Measurements from ENCODE around the gene COX4I2. TPM values are rescaled to one million over a fixed set of nuclear protein-coding genes. Genes with fewer than 3 reads are reported as not detected.
"Not testable (repeated sequence)": the region's sequence is repeated elsewhere in the genome, so short reads cannot be mapped to it uniquely, and the experiment has no call there.

The COX4I2 gene
- polyA plus RNA-seq, 1 donor from 2014 or later = not detected

DNA sequence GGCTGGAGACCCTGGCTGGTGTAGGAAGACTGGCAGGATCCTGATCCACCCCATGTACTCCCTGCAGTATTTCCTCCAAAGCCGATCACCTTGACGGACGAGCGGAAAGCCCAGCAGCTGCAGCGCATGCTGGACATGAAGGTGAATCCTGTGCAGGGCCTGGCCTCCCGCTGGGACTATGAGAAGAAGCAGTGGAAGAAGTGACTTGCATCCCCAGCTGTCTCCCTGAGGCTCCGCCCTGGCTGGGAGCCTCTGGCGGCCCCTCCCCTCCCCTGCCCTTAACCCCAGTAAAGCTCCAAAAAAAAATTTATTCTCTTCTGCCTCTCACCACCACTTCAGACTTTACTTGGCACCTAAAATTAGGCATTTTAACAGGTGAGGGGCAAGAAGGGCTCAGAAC lies 7.0 kb downstream of the COX4I2 start:
- H3K4me2 ChIP-seq (ENCODE audit: low read length) = no peak overlapping the region
- no peaks in the 10 kb centered on the region for H3K79me2 ChIP-seq (replicated peaks; ENCODE audit: insufficient read depth, low read length)
- no peaks in the 10 kb centered on the region for H3K9me3 ChIP-seq (ENCODE audit: low read length)
- H3K27ac ChIP-seq (ENCODE audit: low read length) = no peak overlapping the region
- H3K9me2 ChIP-seq (ENCODE audit: insufficient read depth, low read length) = no peaks in the 10 kb centered on the region
- no peak overlapping the region for H3K9ac ChIP-seq (ENCODE audit: low read length)
- H3K27me3 ChIP-seq (ENCODE audit: insufficient read depth, low read depth, low read length) = no peaks in the 10 kb centered on the region
- H2AFZ ChIP-seq (ENCODE audit: low read depth, low read length) = no peak overlapping the region
- TF ChIP-seq, protein P1, sequence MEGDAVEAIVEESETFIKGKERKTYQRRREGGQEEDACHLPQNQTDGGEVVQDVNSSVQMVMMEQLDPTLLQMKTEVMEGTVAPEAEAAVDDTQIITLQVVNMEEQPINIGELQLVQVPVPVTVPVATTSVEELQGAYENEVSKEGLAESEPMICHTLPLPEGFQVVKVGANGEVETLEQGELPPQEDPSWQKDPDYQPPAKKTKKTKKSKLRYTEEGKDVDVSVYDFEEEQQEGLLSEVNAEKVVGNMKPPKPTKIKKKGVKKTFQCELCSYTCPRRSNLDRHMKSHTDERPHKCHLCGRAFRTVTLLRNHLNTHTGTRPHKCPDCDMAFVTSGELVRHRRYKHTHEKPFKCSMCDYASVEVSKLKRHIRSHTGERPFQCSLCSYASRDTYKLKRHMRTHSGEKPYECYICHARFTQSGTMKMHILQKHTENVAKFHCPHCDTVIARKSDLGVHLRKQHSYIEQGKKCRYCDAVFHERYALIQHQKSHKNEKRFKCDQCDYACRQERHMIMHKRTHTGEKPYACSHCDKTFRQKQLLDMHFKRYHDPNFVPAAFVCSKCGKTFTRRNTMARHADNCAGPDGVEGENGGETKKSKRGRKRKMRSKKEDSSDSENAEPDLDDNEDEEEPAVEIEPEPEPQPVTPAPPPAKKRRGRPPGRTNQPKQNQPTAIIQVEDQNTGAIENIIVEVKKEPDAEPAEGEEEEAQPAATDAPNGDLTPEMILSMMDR (IDR thresholded peaks at IDR 0.05; ENCODE audit: poor library complexity, severe bottlenecking) = no peak
- no peak for TF ChIP-seq EP300 (conservative IDR thresholded peaks at IDR 0.05; ENCODE audit: poor library complexity, severe bottlenecking)
- no peak for TF ChIP-seq EZH2 (IDR thresholded peaks at IDR 0.05; ENCODE audit: borderline replicate concordance, insufficient read depth, low read length, poor library complexity, severe bottlenecking)
- TF ChIP-seq, protein P2, sequence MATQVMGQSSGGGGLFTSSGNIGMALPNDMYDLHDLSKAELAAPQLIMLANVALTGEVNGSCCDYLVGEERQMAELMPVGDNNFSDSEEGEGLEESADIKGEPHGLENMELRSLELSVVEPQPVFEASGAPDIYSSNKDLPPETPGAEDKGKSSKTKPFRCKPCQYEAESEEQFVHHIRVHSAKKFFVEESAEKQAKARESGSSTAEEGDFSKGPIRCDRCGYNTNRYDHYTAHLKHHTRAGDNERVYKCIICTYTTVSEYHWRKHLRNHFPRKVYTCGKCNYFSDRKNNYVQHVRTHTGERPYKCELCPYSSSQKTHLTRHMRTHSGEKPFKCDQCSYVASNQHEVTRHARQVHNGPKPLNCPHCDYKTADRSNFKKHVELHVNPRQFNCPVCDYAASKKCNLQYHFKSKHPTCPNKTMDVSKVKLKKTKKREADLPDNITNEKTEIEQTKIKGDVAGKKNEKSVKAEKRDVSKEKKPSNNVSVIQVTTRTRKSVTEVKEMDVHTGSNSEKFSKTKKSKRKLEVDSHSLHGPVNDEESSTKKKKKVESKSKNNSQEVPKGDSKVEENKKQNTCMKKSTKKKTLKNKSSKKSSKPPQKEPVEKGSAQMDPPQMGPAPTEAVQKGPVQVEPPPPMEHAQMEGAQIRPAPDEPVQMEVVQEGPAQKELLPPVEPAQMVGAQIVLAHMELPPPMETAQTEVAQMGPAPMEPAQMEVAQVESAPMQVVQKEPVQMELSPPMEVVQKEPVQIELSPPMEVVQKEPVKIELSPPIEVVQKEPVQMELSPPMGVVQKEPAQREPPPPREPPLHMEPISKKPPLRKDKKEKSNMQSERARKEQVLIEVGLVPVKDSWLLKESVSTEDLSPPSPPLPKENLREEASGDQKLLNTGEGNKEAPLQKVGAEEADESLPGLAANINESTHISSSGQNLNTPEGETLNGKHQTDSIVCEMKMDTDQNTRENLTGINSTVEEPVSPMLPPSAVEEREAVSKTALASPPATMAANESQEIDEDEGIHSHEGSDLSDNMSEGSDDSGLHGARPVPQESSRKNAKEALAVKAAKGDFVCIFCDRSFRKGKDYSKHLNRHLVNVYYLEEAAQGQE (IDR thresholded peaks at IDR 0.05; ENCODE audit: borderline replicate concordance) = no peak
- no peak for TF ChIP-seq RAD21 (conservative IDR thresholded peaks at IDR 0.05)
- no peak for TF ChIP-seq SMC3 (conservative IDR thresholded peaks at IDR 0.05; ENCODE audit: poor library complexity)
- TF ChIP-seq TAF1 (IDR thresholded peaks at IDR 0.05; ENCODE audit: low read depth) = no peak
- TF ChIP-seq POLR2AphosphoS5 (IDR thresholded peaks at IDR 0.05) = no peak
- no peak for TF ChIP-seq MXI1 (conservative IDR thresholded peaks at IDR 0.05; ENCODE audit: poor library complexity, severe bottlenecking)
- H3K4me3 ChIP-seq (ENCODE audit: low read length) = no peak overlapping the region
- H3F3A ChIP-seq (ENCODE audit: insufficient read depth, low read length, poor library complexity, severe bottlenecking) = no peaks in the 10 kb centered on the region
- H3K36me3 ChIP-seq (ENCODE audit: insufficient read depth, low read length) = no peaks in the 10 kb centered on the region
- no peaks in the 10 kb centered on the region for H4K20me1 ChIP-seq (ENCODE audit: insufficient read depth)

DNA sequence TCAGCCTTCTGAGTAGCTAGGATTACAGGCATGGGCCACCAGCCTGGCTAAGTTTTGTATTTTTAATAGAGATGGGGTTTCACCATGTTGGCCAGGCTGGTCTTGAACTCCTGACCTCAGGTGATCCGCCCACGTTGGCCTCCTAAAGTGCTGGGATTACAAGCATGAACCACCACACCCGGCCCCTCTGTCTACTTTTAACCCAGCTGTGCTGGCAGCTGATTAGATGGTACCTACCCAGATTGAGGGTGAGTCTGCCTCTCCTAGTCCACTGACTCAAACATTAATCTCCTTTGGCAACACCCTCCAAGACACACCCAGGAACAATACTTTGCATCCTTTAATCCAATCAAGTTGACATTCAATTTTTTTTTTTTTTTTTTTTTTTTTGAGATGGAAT lies 10.4 kb downstream of the COX4I2 start:
- H3K9ac ChIP-seq (ENCODE audit: low read length); H4K20me1 ChIP-seq (ENCODE audit: insufficient read depth); H3K9me3 ChIP-seq (ENCODE audit: low read length): not testable (repeated sequence)

DNA sequence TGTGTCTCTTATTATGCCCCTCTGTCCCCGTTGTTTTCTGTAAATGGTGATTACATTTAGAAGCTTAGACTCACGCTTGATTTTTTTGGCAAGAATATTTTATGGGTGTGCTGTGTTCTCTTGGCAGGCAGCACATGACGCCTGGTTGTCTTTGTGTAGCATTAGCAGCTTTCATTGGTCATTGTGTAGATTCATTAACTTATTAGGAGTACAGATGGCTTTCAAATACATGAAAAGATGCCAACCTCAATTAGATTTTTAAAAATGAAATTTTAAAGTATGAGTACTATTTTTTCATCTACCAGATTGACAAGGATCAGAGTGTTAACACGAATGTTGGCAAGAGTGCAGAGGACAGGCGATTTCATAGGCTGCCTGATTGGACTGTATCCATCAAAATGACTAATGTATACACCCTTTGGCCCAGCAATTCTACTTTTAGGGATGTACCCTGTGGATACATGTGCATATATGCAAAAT lies 15.2 kb downstream of the COX4I2 start:
- H3K27ac ChIP-seq (ENCODE audit: low read length) = no peak overlapping the region
- H3K36me3 ChIP-seq (ENCODE audit: insufficient read depth, low read length) = no peaks in the 10 kb centered on the region
- no peaks in the 10 kb centered on the region for H3K9me2 ChIP-seq (ENCODE audit: insufficient read depth, low read length)
- H3K9ac ChIP-seq (ENCODE audit: low read length) = no peak overlapping the region
- H3K79me2 ChIP-seq (replicated peaks; ENCODE audit: insufficient read depth, low read length) = no peaks in the 10 kb centered on the region
- TF ChIP-seq EP300 (conservative IDR thresholded peaks at IDR 0.05; ENCODE audit: poor library complexity, severe bottlenecking) = no peak
- TF ChIP-seq, protein P1 (IDR thresholded peaks at IDR 0.05; ENCODE audit: poor library complexity, severe bottlenecking) = no peak
- no peak for TF ChIP-seq MXI1 (conservative IDR thresholded peaks at IDR 0.05; ENCODE audit: poor library complexity, severe bottlenecking)
- TF ChIP-seq SMC3 (conservative IDR thresholded peaks at IDR 0.05; ENCODE audit: poor library complexity) = no peak
- TF ChIP-seq EZH2 (IDR thresholded peaks at IDR 0.05; ENCODE audit: borderline replicate concordance, insufficient read depth, low read length, poor library complexity, severe bottlenecking) = no peak
- no peak for TF ChIP-seq POLR2AphosphoS5 (IDR thresholded peaks at IDR 0.05)
- TF ChIP-seq RAD21 (conservative IDR thresholded peaks at IDR 0.05) = no peak
- TF ChIP-seq TAF1 (IDR thresholded peaks at IDR 0.05; ENCODE audit: low read depth) = no peak
- TF ChIP-seq, protein P2 (IDR thresholded peaks at IDR 0.05; ENCODE audit: borderline replicate concordance) = no peak
- H4K20me1 ChIP-seq (ENCODE audit: insufficient read depth) = no peaks in the 10 kb centered on the region
- no peak overlapping the region for H2AFZ ChIP-seq (ENCODE audit: low read depth, low read length)
- H3K9me3 ChIP-seq (ENCODE audit: low read length) = no peaks in the 10 kb centered on the region
- no peak overlapping the region for H3K4me3 ChIP-seq (ENCODE audit: low read length)
- H3K27me3 ChIP-seq (ENCODE audit: insufficient read depth, low read depth, low read length) = no peaks in the 10 kb centered on the region
- no peaks in the 10 kb centered on the region for H3F3A ChIP-seq (ENCODE audit: insufficient read depth, low read length, poor library complexity, severe bottlenecking)
- H3K4me2 ChIP-seq (ENCODE audit: low read length) = no peak overlapping the region

More for the DNA sequence above, 10.4 kb downstream of the COX4I2 start:
- not testable (repeated sequence) for H2AFZ ChIP-seq (ENCODE audit: low read depth, low read length); H3K27ac ChIP-seq (ENCODE audit: low read length); H3K9me2 ChIP-seq (ENCODE audit: insufficient read depth, low read length); H3K79me2 ChIP-seq (replicated peaks; ENCODE audit: insufficient read depth, low read length); H3K36me3 ChIP-seq (ENCODE audit: insufficient read depth, low read length); H3K27me3 ChIP-seq (ENCODE audit: insufficient read depth, low read depth, low read length); H3K4me2 ChIP-seq (ENCODE audit: low read length); H3K4me3 ChIP-seq (ENCODE audit: low read length); H3F3A ChIP-seq (ENCODE audit: insufficient read depth, low read length, poor library complexity, severe bottlenecking)

All from neural cell (in vitro differentiated cells).